Forelimb muscle (tissue), 1 donor: ENCODE data around the gene SEMA5A. TPM values are rescaled to one million over a fixed set of nuclear protein-coding genes. Genes with fewer than 3 reads are reported as not detected.

ENCODE experiments used
- DNase-seq: peaks from one replicate; pipeline ENCODE4 v3.0.0-alpha.2; 2013; ENCODE audit warnings: low read depth
- polyA plus RNA-seq: library from polyadenylated mRNA; unstranded; fragments of 120-200 nt; gene quantifications from one replicate; pipeline ENCODE4 v1.2.1, GENCODE V29; 2013; ENCODE audit not compliant: insufficient read length

Gene SEMA5A
- polyA plus RNA-seq, 1 donor = 27.1 TPM

DNA sequence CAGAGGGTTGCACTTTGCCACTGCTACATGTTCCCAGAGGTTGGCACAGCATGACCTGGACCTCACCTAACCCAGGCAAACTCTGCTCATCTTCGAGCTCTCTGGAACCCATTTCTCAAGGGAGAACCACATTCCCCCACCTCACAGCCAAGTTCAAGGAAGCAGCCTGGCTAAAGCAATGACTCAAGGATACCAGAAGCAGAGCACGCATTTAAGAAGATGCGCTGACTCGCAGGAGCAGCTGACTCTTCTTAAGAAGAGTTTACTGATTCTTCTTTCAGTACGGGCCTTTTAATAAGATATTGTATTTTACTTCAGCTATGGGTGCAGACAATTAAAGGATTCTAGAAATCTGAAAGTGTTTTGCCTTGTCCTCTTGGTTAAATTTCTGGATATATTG lies 4.1 kb upstream of the SEMA5A start:
- DNase-seq = no peak

DNA sequence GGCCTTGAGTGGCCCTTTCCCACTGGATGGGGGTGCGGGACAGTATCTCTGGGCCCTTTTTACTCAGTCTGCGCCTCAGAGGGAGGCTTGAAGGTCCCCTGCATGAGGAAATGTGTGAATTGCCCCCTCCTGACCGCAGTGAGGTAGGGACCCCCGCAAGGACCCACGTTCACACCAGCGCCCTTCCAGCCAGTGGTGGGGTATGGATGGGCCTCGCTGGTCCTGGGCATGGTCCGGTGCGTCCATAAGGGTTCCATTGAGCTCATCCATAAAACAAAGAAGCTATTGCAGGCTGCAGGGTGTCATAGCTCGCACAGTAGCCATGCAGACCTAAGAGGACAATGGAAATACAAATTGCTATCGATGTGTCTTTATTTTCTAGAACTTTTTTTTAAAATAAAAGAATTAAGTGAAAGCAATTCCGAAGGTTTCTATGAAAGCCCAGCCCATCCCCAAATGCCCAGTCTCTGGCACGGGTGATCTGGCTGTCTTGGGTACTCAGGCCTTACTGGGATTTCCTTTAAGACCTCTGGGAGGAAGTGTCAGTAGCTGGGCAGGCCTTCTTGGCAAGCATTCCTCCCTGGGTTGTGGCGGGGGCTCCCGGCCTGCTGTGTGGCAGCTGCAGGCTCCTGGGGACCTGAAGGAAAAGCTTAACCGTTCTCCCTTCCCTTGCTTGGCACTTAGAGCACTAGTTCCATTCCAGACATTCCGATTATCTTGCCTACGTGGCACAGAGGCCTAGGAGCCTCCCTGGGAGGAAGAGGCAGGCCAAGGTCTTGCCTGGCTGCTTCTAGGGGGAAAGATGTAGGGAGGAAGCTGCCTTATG lies 1.5 kb upstream of the SEMA5A start:
- DNase-seq = no peak

DNA sequence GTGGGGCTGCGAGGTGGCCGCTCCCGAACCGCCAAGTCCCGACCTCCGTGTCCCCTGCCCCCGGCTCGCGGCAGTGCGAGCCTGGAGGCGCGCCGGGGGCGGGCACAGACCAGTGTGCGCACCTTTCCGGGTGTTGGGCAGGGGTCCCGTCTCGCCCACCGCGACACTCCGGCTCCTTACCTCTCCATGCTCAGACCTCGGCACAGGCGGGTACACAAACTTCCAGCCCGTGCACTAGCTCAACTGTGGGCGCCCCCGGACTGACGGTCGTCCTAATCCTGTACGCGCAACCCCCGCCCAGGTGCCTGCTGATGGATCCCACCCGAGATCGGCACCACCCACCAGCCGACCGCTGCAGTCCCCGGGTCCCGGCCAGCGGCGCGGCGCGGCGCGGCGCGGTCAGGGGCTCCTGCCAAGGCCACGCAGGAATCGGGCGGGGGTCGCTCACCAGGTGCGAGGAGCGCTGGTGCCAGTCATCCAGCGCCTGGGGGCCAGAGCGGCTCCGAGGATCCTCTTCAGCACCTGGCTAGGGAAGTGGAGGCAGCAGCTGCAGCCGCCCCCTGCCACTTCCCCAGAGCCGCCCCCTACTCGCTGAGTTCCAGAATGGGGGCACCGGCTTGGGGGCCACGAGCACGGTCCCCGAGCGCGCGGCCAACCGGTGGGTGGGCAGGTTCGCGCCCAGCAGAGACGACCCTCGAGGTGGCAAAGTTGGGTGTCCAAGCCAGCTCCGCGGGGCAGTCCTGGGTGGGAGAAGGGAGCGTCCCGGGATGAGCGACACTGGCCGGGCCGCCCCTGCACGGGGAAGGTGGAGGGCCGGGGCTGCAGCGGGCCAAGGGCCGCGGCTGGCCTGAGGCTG lies 511 bp downstream of the SEMA5A start:
- no peak for DNase-seq

- no peak for DNase-seq
Measured at GRCh38 chr5:9544502-9545135, 1.3 kb downstream of the SEMA5A start.

DNA sequence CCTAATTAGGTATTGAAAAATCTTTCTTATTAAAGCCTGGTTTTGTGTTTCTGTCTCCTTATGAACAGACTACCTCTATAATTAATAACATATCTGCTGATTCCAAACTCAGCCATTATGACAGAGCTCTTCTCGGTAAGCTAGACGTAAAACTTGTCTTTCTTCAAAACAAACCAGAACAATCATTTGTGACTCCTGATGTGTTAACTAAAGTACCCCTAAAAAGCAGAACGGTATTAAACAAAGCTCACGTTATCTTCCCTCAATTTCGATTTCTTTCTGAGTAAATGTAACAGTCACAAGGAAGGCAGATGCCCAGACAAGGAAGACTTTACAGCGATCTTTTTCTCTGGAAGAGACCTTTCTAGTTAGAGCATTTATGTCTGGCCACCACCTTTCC lies 1.8 kb downstream of the SEMA5A start:
- no peak for DNase-seq

DNA sequence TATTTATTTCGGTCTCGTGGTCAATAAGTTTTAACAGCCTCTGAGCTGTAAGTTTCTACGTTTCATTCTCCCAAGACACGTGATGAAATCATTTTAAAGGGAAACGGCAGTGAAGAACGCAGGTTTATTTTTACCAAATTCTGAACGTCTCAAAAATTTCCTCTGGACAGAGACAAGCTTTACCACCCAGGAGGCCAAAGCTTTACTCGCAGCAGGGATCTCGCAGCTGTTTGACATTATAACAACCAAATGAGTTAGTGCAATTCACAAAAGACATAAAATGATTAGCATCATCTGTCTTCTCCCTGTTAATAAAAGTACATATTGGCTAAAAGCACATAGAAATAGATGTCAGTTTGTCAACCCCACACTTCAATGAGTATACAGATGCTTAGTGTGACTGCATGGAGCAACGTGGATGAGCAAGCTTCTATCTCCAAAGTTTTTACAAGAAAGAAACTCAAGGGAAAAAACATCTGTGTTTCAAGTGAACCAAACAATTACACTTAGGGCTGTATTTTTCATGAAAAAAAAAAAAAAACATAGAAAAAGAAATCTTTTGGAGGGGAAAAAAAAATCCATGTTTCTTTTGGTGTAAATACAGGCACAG lies 2.5 kb downstream of the SEMA5A start:
- no peak for DNase-seq

DNA sequence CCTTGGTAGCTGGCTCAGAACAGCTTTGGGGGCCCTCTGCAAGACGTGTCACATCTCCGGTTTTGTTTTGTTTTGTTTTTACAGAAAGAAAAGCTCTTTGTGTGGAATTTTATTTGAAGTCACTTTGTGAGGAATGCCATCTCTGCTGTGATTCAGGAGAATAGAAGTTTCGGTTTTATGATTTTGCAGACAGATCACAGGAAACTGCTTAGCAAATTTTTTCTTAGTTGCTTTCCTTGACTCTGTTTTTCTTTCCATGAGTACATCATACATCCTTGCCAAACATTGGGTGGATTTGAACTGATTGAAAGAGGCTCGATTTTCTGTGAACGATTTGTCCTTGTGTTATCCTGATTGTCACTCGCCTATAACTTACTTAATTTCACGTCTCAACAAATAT lies 5.1 kb downstream of the SEMA5A start:
- no peak for DNase-seq

- no peak for DNase-seq
Measured at GRCh38 chr5:9538504-9538903, 7.4 kb downstream of the SEMA5A start.

- DNase-seq = no peak
Measured at GRCh38 chr5:9537223-9538141, 8.4 kb downstream of the SEMA5A start.

- DNase-seq = no peak
Measured at GRCh38 chr5:9536717-9537116, 9.2 kb downstream of the SEMA5A start.

GRCh38 chr5:9534881-9535517 lies 10.9 kb downstream of the SEMA5A start:
- no peak for DNase-seq

- DNase-seq = no peak
Measured at GRCh38 chr5:9533562-9534364, 12.1 kb downstream of the SEMA5A start.

DNA sequence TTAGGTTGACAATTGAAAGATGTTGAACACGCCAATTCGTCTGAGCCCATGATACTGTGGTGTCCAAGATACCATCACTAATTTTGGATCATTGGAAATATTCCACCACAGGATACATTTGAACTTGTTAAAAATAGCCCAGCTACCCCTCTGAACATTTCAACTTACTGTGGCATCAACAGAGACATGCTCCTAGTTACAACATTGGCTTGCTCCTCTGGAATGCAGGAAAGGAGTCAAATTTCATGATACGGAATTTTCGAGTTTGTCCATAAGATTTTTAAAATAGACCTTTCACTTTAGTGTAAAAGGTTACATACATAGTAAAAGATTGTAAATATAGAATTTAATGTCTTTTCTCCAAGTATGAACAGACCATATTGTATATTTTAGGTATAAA lies 12.8 kb downstream of the SEMA5A start:
- DNase-seq = no peak

GRCh38 chr5:9529513-9529912 lies 16.4 kb downstream of the SEMA5A start:
- DNase-seq = no peak

- no peak for DNase-seq
Measured at GRCh38 chr5:9529041-9529480, 16.8 kb downstream of the SEMA5A start.

GRCh38 chr5:9524941-9525340 lies 20.9 kb downstream of the SEMA5A start:
- no peak for DNase-seq

- no peak for DNase-seq
Measured at GRCh38 chr5:9523090-9523823, 22.6 kb downstream of the SEMA5A start.

GRCh38 chr5:9519537-9519936 lies 26.3 kb downstream of the SEMA5A start:
- DNase-seq = no peak

DNA sequence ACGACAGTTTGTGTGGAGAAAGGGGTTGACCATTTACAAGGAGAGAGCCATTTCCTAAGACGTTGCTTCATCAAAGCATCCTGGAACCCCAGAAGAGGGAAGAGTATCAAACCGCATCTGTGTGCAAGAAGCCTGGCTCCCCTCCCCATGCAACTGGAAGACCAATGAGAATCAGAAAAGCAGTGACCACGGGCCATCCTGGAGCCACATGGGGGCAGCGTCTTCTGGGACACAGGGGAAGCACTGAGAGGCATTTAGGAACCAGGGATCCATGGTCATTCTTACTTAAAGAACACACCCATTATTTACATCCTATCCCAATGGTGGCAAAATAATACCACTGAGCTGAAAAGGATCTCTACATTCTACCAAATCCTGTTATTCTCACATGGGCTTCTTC lies 29.3 kb downstream of the SEMA5A start:
- no peak for DNase-seq
